H1 (cell line): Measurements from ENCODE around the gene PDE6D.

Source experiments
- CTBP2 ChIP-seq: IDR thresholded peaks from 2 replicates; pipeline ENCODE4 v1.7.0; 2011; ENCODE audit warnings: borderline replicate concordance, mild to moderate bottlenecking, moderate library complexity, mixed read lengths, low read length; ENCODE audit not compliant: insufficient read depth, insufficient read length
- GTF2F1 ChIP-seq: IDR thresholded peaks from 2 replicates; pipeline ENCODE4 v1.6.1; 2012; ENCODE audit warnings: low read depth, low read length, improper control_type of control experiment, borderline replicate concordance
- POLR2AphosphoS5 ChIP-seq: IDR thresholded peaks from 2 replicates; pipeline ENCODE4 v1.6.1; 2011; ENCODE audit warnings: low read depth, low read length
- TCF12 ChIP-seq: IDR thresholded peaks from 2 replicates; pipeline ENCODE4 v1.6.1; 2011; ENCODE audit warnings: low read depth, mild to moderate bottlenecking, low read length
- ZNF274 ChIP-seq: IDR thresholded peaks from 2 replicates; pipeline ENCODE4 v1.7.0; 2012; ENCODE audit warnings: low read length, borderline replicate concordance; ENCODE audit errors: extremely low read depth
- TF ChIP-seq, protein P1 (sequence below), 3 experiments: IDR thresholded peaks; 1 replicate in 2 of 3; 2 replicates in 1 of 3; pipeline versions ENCODE4 v1.5.1 to v1.6.1; 2011; ENCODE audit warnings: low read length in 3 of 3, mild to moderate bottlenecking in 3 of 3, inconsistent platforms in 2 of 3, low read depth in 1 of 3, moderate library complexity in 1 of 3; ENCODE audit not compliant: insufficient read depth in 1 of 3; ENCODE audit errors: control extremely low read depth in 1 of 3
- TF ChIP-seq, protein P2 (sequence below): IDR thresholded peaks from 2 replicates; pipeline ENCODE4 v1.6.1; 2012; ENCODE audit warnings: inconsistent platforms

DNA sequence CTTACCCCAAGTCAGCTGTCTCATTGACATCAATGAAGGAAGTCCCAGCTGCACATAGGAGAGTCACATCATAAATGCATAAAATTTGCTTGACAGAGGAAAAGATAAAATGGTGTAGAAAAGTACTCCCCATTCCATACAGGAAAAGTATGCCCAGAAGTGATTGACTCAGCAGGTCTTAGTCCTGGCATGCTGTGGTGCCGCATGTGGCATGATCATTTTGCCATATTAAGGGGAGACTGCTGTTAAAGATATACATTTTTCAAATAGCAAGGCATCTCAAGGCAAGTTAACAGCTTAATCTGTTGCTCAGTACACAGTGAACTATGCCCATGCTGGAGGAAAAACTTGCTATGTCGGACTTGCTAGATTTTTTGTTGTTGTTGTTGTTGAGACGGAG lies 13.3 kb upstream of the PDE6D start:
- TF ChIP-seq ZNF274: no peak
- TF ChIP-seq, protein P1, sequence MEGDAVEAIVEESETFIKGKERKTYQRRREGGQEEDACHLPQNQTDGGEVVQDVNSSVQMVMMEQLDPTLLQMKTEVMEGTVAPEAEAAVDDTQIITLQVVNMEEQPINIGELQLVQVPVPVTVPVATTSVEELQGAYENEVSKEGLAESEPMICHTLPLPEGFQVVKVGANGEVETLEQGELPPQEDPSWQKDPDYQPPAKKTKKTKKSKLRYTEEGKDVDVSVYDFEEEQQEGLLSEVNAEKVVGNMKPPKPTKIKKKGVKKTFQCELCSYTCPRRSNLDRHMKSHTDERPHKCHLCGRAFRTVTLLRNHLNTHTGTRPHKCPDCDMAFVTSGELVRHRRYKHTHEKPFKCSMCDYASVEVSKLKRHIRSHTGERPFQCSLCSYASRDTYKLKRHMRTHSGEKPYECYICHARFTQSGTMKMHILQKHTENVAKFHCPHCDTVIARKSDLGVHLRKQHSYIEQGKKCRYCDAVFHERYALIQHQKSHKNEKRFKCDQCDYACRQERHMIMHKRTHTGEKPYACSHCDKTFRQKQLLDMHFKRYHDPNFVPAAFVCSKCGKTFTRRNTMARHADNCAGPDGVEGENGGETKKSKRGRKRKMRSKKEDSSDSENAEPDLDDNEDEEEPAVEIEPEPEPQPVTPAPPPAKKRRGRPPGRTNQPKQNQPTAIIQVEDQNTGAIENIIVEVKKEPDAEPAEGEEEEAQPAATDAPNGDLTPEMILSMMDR (IDR thresholded peaks at IDR 0.05; ENCODE audit: control extremely low read depth in 1 of 3, insufficient read depth in 1 of 3, low read depth in 1 of 3, low read length in 3 of 3): no peak
- TF ChIP-seq, protein P2, sequence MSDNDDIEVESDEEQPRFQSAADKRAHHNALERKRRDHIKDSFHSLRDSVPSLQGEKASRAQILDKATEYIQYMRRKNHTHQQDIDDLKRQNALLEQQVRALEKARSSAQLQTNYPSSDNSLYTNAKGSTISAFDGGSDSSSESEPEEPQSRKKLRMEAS: no peak
- TF ChIP-seq TCF12: no peak
- no peak for TF ChIP-seq GTF2F1
- TF ChIP-seq CTBP2: no peak
- TF ChIP-seq POLR2AphosphoS5: no peak
